Parathyroid adenoma (tissue), 2 donors: ENCODE measurements around the gene ADAMTS4.
A peak's percentile ranks its signal among the peaks of the same experiment; 100 is the strongest.

Experiments
- H2AFZ ChIP-seq: fragments of 300-600 bp; sonication (generic); one replicate; pipeline ENCODE4 v1.7.0; 2017; ENCODE audit warnings: antibody characterized with exemption, mild to moderate bottlenecking
- H3K27ac ChIP-seq: fragments of 300-600 bp; sonication (generic); one replicate; pipeline ENCODE4 v1.7.0; 2017
- H3K27me3 ChIP-seq: fragments of 300-600 bp; sonication (generic); one replicate; pipeline ENCODE4 v1.7.0; 2017; ENCODE audit warnings: low read length; ENCODE audit not compliant: control insufficient read depth, insufficient read depth
- H3K36me3 ChIP-seq: fragments of 300-600 bp; sonication (generic); one replicate; pipeline ENCODE4 v1.7.0; 2017; ENCODE audit warnings: low read length; ENCODE audit not compliant: control insufficient read depth, insufficient read depth
- H3K4me1 ChIP-seq: fragments of 300-600 bp; sonication (generic); one replicate; pipeline ENCODE4 v1.7.0; 2017; ENCODE audit warnings: control low read depth
- H3K4me2 ChIP-seq: fragments of 300-600 bp; sonication (generic); one replicate; pipeline ENCODE4 v1.7.0; 2017; ENCODE audit warnings: low read length
- H3K4me3 ChIP-seq: fragments of 300-600 bp; sonication (generic); one replicate; pipeline ENCODE4 v1.7.0; 2017; ENCODE audit warnings: low read depth, low read length
- H3K79me2 ChIP-seq: fragments of 300-600 bp; sonication (generic); one replicate; pipeline ENCODE4 v1.7.0; 2017; ENCODE audit warnings: control low read depth
- H3K9ac ChIP-seq: fragments of 300-600 bp; sonication (generic); one replicate; pipeline ENCODE4 v1.7.0; 2017; ENCODE audit warnings: mild to moderate bottlenecking
- H3K9me3 ChIP-seq: fragments of 300-600 bp; sonication (generic); one replicate; pipeline ENCODE4 v1.7.0; 2017; ENCODE audit warnings: low read length; ENCODE audit not compliant: control insufficient read depth
- CTCF ChIP-seq: fragments of 300-600 bp; sonication (generic); IDR thresholded peaks from one replicate; pipeline ENCODE4 v1.7.0; 2017; ENCODE audit warnings: antibody characterized with exemption, mild to moderate bottlenecking
- donor health status: primary hyperparathyroidism.

Gene ADAMTS4

GRCh38 chr1:161198897-161199431 is at the start of gene ADAMTS4:
ADAMTS4 (minus strand) TSS chr1:161199054; CDS start chr1:161198627, 427 bp downstream.
- Histone ChIP-seq H3K9me3 (no peaks in the 10 kb centered on the region), H3K36me3 (no peaks in the 10 kb centered on the region), H3K79me2 (peaks cover 11% of the 10 kb centered on the region), H3K9ac (no peak within 1 kb of the TSS), H3K27me3 (no peaks in the 10 kb centered on the region), H3K4me1 (peaks cover 4% of the 10 kb centered on the region), H3K4me3 (peak within 1 kb of the TSS; percentile 23), H3K27ac (peak within 1 kb of the TSS; percentile 98), H3K4me2 (peak within 1 kb of the TSS; percentile 17), H2AFZ (peak within 1 kb of the TSS; percentile 34)
- TF ChIP-seq CTCF: no peak

- Histone ChIP-seq H3K79me2 (no peaks in the 10 kb centered on the region), H3K27ac (no peak overlapping the region), H3K4me2 (no peak overlapping the region), H3K9me3 (no peaks in the 10 kb centered on the region), H3K36me3 (no peaks in the 10 kb centered on the region), H3K4me3 (no peak overlapping the region), H3K9ac (no peak overlapping the region), H3K4me1 (no peaks in the 10 kb centered on the region), H3K27me3 (no peaks in the 10 kb centered on the region), H2AFZ (no peak overlapping the region)
- TF ChIP-seq CTCF: no peak
Measured at GRCh38 chr1:161244888-161245287, 46.0 kb upstream of the ADAMTS4 start.

- Histone ChIP-seq H3K9ac (no peak overlapping the region), H3K79me2 (no peaks in the 10 kb centered on the region), H3K36me3 (no peaks in the 10 kb centered on the region), H3K4me2 (no peak overlapping the region), H3K27ac (no peak overlapping the region), H3K27me3 (no peaks in the 10 kb centered on the region), H3K4me1 (no peaks in the 10 kb centered on the region), H2AFZ (no peak overlapping the region), H3K4me3 (no peak overlapping the region), H3K9me3 (no peaks in the 10 kb centered on the region)
- no peak for TF ChIP-seq CTCF
Measured at GRCh38 chr1:161242313-161242712, 43.5 kb upstream of the ADAMTS4 start.

- no peak overlapping the region for H3K27ac ChIP-seq
- H3K9ac ChIP-seq: no peak overlapping the region
- no peaks in the 10 kb centered on the region for H3K27me3 ChIP-seq
- H2AFZ ChIP-seq: no peak overlapping the region
- no peaks in the 10 kb centered on the region for H3K36me3 ChIP-seq
- H3K9me3 ChIP-seq: no peaks in the 10 kb centered on the region
- H3K4me2 ChIP-seq: no peak overlapping the region
- H3K4me1 ChIP-seq: no peaks in the 10 kb centered on the region
- no peak overlapping the region for H3K4me3 ChIP-seq
- no peak for TF ChIP-seq CTCF
- no peaks in the 10 kb centered on the region for H3K79me2 ChIP-seq
Measured at GRCh38 chr1:161241682-161242081, 42.8 kb upstream of the ADAMTS4 start.

GRCh38 chr1:161238039-161238473 is 39.2 kb upstream of the ADAMTS4 start, which contains the start of gene NR1I3:
NR1I3 (minus strand) TSS chr1:161238203; CDS start chr1:161236565, 1,638 bp downstream.
- no peak within 1 kb of the TSS for H3K4me3 ChIP-seq
- H3K36me3 ChIP-seq: no peaks in the 10 kb centered on the region
- no peak within 1 kb of the TSS for H3K4me2 ChIP-seq
- no peak within 1 kb of the TSS for H3K27ac ChIP-seq
- no peak within 1 kb of the TSS for H2AFZ ChIP-seq
- H3K79me2 ChIP-seq: no peaks in the 10 kb centered on the region
- no peaks in the 10 kb centered on the region for H3K9me3 ChIP-seq
- H3K4me1 ChIP-seq: no peaks in the 10 kb centered on the region
- no peak within 1 kb of the TSS for H3K9ac ChIP-seq
- no peak for TF ChIP-seq CTCF
- H3K27me3 ChIP-seq: no peaks in the 10 kb centered on the region
